Omental fat pad (tissue), 4 donors: Measurements from ENCODE around the gene TMEM108. TPM values are rescaled to one million over a fixed set of nuclear protein-coding genes. Genes with fewer than 3 reads are reported as not detected.

Source experiments
- ATAC-seq: fragments of 150-250 bp; one replicate; pipeline ENCODE4 v1.9.1; 2016; ENCODE audit warnings: mild to moderate bottlenecking, moderate library complexity; ENCODE audit not compliant: low FRiP score
- DNase-seq: peaks from one replicate; pipeline ENCODE4 v3.0.0-alpha.2; 2019; ENCODE audit warnings: low spot score
- CTCF ChIP-seq, 3 donors: fragments of 450-650 bp; IDR thresholded peaks; one replicate each; pipeline ENCODE4 v1.5.1; 2016 to 2017; ENCODE audit warnings: antibody characterized with exemption in 3 of 3, mild to moderate bottlenecking in 3 of 3, moderate library complexity in 2 of 3
- total RNA-seq, 4 donors: library from RNA; depleted of rRNA; stranded (reverse); fragments of >200 nt; gene quantifications; one replicate each; pipeline ENCODE4 v1.1.0, GENCODE V29; 2016

The TMEM108 gene
- total RNA-seq, 4 donors from 2014 or later: 0.93 to 1.3 (median 0.96) TPM; not detected in 1

- ATAC-seq (no peak), DNase-seq (no peak)
- no peak for TF ChIP-seq CTCF (IDR thresholded peaks at IDR 0.05)
Measured at GRCh38 chr3:133295944-133296917, 258.0 kb downstream of the TMEM108 start.

- no peak for ATAC-seq
- no peak for DNase-seq
- no peak for TF ChIP-seq CTCF (IDR thresholded peaks at IDR 0.05)
Measured at GRCh38 chr3:133296981-133297380, 258.8 kb downstream of the TMEM108 start.

GRCh38 chr3:133300102-133300501, 261.9 kb downstream of the TMEM108 start:
- ATAC-seq: no peak
- DNase-seq: no peak
- no peak for TF ChIP-seq CTCF (IDR thresholded peaks at IDR 0.05)

GRCh38 chr3:133301194-133301593, 263.0 kb downstream of the TMEM108 start:
- DNase-seq: no peak
- no peak for TF ChIP-seq CTCF (IDR thresholded peaks at IDR 0.05)
- no peak for ATAC-seq

GRCh38 chr3:133301731-133302130, 263.5 kb downstream of the TMEM108 start:
- ATAC-seq (no peak), DNase-seq (no peak)
- no peak for TF ChIP-seq CTCF (IDR thresholded peaks at IDR 0.05)

GRCh38 chr3:133303430-133303829, 265.2 kb downstream of the TMEM108 start:
- no peak for ATAC-seq
- TF ChIP-seq CTCF (IDR thresholded peaks at IDR 0.05): no peak

GRCh38 chr3:133317866-133318265, 279.7 kb downstream of the TMEM108 start:
- DNase-seq: no peak
- ATAC-seq: no peak
- TF ChIP-seq CTCF (IDR thresholded peaks at IDR 0.05): no peak

More at GRCh38 chr3:133303430-133303829, 265.2 kb downstream of the TMEM108 start:
- DNase-seq: no peak
